K562 (cell line): ENCODE measurements around the gene MRPL37. TPM values are rescaled to one million over a fixed set of nuclear protein-coding genes. Genes with fewer than 3 reads are reported as not detected.

Source experiments
- SFPQ ChIP-seq: fragments of 200-400 bp; formaldehyde crosslinking; IDR thresholded peaks from 2 replicates; pipeline ENCODE4 v1.6.1; 2017; ENCODE audit warnings: mild to moderate bottlenecking, low read depth, low read length, moderate library complexity
- TRIM24 ChIP-seq, 2 experiments: fragments of 450-650 bp; IDR thresholded peaks; 2 replicates each; pipeline ENCODE4 v1.6.1; 2016
- polyA plus RNA-seq, 8 experiments: library from polyadenylated mRNA; depleted of rRNA in 4 of 8; stranded (reverse) in 5 of 8; unstranded in 3 of 8; fragments of >200 nt; fragmentation: Nextera tagmentation in 2 of 8; fragmentation: Illumina TruSeq in 1 of 8; extraction: Ambion mirVana in 2 of 8; extraction: Trizol in 1 of 8; gene quantifications; 2 replicates each; pipeline versions ENCODE4 v1.2.1 to v1.2.3, GENCODE V29; 2011 to 2014; ENCODE audit warnings: inconsistent platforms in 1 of 8, missing spikeins in 1 of 8
- total RNA-seq, 7 experiments: library from RNA; depleted of rRNA in 6 of 7; stranded (reverse); fragments of >200 nt in 6 of 7; fragmentation: Illumina TruSeq in 2 of 7; extraction: Trizol in 2 of 7; gene quantifications; 2 replicates each; pipeline versions ENCODE4 v1.2.1 to v1.2.3, GENCODE V29; 2011 to 2021; ENCODE audit warnings: low replicate concordance in 1 of 7
- TF ChIP-seq, protein P1 (sequence below): sonication (generic); formaldehyde crosslinking; IDR thresholded peaks from 2 replicates; pipeline ENCODE4 v1.8.1; 2023; ENCODE audit warnings: missing genetic modification reagents, mild to moderate bottlenecking, borderline replicate concordance

The MRPL37 gene
- total and polyA plus RNA-seq, 9 of the 15 experiments (the other 6 are each of a cell fraction or from before 2014, with no cell fraction given), result 52.2 to 303 (median 180) TPM

DNA sequence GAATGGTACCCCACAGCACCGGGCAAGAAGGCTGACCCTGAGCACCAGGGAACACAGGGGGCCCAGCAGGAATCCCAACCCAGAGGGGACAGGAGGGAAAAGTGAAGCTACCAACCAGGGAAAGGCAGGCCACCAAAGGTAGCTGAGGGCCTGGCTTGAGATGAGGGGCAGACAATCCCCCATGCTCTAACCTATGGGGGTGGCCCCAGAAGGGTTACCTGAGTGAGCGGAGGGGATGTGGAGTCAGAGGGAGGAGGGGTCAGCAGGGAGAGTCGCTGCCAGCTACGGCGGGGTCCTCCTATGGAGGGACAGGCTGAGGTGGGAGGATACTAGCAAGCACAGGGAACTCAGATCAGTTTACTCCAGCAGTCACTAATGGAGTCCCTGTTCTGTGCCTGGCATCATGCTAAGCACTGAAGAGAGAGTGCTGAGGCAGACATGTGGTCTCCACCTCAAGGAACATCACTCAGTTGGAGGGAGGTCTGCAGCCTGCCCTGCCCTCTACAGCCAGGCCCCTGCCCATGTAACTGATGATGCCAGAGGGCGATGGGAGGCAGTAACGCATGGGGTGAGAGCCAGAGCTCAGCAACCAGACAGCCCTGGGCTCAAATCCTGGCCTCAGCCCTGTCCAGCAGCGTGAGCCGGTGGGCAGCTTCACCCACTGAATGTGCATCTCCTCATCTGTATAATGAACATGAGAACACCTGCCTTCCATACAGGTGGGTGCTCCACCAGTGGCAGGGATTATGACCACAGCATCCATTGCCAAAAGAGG is 21.5 kb upstream of the MRPL37 start (continued):
- TF ChIP-seq, protein P1, sequence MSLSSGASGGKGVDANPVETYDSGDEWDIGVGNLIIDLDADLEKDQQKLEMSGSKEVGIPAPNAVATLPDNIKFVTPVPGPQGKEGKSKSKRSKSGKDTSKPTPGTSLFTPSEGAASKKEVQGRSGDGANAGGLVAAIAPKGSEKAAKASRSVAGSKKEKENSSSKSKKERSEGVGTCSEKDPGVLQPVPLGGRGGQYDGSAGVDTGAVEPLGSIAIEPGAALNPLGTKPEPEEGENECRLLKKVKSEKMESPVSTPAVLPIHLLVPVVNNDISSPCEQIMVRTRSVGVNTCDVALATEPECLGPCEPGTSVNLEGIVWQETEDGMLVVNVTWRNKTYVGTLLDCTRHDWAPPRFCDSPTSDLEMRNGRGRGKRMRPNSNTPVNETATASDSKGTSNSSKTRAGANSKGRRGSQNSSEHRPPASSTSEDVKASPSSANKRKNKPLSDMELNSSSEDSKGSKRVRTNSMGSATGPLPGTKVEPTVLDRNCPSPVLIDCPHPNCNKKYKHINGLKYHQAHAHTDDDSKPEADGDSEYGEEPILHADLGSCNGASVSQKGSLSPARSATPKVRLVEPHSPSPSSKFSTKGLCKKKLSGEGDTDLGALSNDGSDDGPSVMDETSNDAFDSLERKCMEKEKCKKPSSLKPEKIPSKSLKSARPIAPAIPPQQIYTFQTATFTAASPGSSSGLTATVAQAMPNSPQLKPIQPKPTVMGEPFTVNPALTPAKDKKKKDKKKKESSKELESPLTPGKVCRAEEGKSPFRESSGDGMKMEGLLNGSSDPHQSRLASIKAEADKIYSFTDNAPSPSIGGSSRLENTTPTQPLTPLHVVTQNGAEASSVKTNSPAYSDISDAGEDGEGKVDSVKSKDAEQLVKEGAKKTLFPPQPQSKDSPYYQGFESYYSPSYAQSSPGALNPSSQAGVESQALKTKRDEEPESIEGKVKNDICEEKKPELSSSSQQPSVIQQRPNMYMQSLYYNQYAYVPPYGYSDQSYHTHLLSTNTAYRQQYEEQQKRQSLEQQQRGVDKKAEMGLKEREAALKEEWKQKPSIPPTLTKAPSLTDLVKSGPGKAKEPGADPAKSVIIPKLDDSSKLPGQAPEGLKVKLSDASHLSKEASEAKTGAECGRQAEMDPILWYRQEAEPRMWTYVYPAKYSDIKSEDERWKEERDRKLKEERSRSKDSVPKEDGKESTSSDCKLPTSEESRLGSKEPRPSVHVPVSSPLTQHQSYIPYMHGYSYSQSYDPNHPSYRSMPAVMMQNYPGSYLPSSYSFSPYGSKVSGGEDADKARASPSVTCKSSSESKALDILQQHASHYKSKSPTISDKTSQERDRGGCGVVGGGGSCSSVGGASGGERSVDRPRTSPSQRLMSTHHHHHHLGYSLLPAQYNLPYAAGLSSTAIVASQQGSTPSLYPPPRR (CRISPR knock-in tag), result no peak
- TF ChIP-seq SFPQ (no peak), TRIM24 (IDR thresholded peaks at IDR 0.05) (no peak)
